Body of pancreas (tissue), 4 donors: ENCODE results near the gene PLXNB2. TPM values are rescaled to one million over a fixed set of nuclear protein-coding genes. Genes with fewer than 3 reads are reported as not detected.

Source experiments
- ATAC-seq: fragments of 150-250 bp; one replicate; pipeline ENCODE4 v1.9.1; 2016
- DNase-seq, 4 donors: peaks; one replicate each; pipeline ENCODE4 v3.0.0-alpha.2; 2019
- H3K27ac ChIP-seq, 4 donors: fragments of 200-600 bp; sonication (generic); 1 replicate in 3 of 4; 2 replicates in 1 of 4; pipeline versions ENCODE4 v1.5.1 to v1.6.1; 2016 to 2019; ENCODE audit warnings: mild to moderate bottlenecking in 1 of 4, mixed read lengths in 1 of 4, moderate library complexity in 1 of 4
- H3K27me3 ChIP-seq, 2 donors: fragments of 200-600 bp; sonication (generic); one replicate each; pipeline ENCODE4 v1.6.0; 2016; ENCODE audit warnings: mild to moderate bottlenecking in 1 of 2
- H3K36me3 ChIP-seq, 2 donors: fragments of 200-600 bp; sonication (generic); replicated peaks in 1 of 2; 2 replicates each; pipeline ENCODE4 v1.5.1; 2016; ENCODE audit warnings: low read depth in 2 of 2; ENCODE audit not compliant: insufficient read depth in 1 of 2
- H3K4me1 ChIP-seq: fragments of 200-600 bp; sonication (generic); one replicate; pipeline ENCODE4 v1.6.0; 2016
- H3K4me3 ChIP-seq, 2 donors: fragments of 200-600 bp; sonication (generic); 1 replicate in 1 of 2; 2 replicates in 1 of 2; pipeline ENCODE4 v1.5.1; 2016 to 2019
- H3K9me3 ChIP-seq, 3 donors: fragments of 200-600 bp; sonication (generic); 1 replicate in 2 of 3; 2 replicates in 1 of 3; pipeline ENCODE4 v1.5.1; 2016
- POLR2A ChIP-seq, 3 donors: fragments of 450-650 bp; IDR thresholded peaks; one replicate each; pipeline ENCODE4 v1.6.1; 2016; ENCODE audit warnings: antibody characterized with exemption in 3 of 3, mild to moderate bottlenecking in 2 of 3
- WGBS, 2 donors: methylation state at CpG; one replicate each; pipeline ENCODE4 v1.1.5; 2017; 5-methylcytosine and 5-hydroxymethylcytosine counted together
- intact Hi-C: fragments of 100-400 bp; cut with DNase I; formaldehyde crosslinking; loops from one replicate; pipeline ENCODE4 v1.15.1; 2023
- total RNA-seq, 2 donors: library from RNA; depleted of rRNA; stranded (reverse); fragments of >200 nt; gene quantifications; one replicate each; pipeline ENCODE4 v1.1.0, GENCODE V29; 2016
- TF ChIP-seq, protein P1 (sequence below), 7 experiments: fragments of 450-650 bp in 4 of 7; fragments of 200-600 bp in 3 of 7; sonication (generic) in 3 of 7; IDR thresholded peaks; one replicate each; pipeline ENCODE4 v1.5.1; 2016 to 2019; ENCODE audit warnings: antibody characterized with exemption in 7 of 7

PLXNB2 gene
- total RNA-seq, 2 donors from 2014 or later: 113 to 140 TPM

DNA sequence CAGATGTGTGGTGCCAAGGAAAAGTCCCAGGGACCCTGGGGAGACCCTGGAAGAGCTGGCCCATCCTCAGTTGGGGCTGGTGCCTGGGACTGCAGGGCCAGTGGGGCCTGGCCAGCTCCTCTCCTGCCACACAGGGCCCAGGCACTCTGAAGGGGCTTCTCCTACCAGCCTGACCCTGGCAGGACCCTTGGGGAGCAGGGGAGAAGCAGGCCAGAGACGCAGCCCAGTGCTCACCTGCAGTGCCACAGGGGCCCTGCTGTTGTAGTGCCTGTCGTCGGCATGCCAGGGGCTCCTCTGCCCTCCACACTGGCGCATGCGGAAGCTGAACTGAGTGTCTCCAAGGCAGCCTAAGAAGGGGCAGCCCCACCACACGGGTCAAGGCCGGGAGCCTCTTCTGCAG is 10.2 kb upstream of the PLXNB2 start:
- no peaks in the 10 kb centered on the region for H3K27me3 ChIP-seq
- H3K4me3 ChIP-seq: no peak overlapping the region
- no peaks in the 10 kb centered on the region for H3K9me3 ChIP-seq
- intact Hi-C loops: no loop called here
- H3K4me1 ChIP-seq: no peaks in the 10 kb centered on the region
- no peaks in the 10 kb centered on the region for H3K36me3 ChIP-seq
- no peak for ATAC-seq
- no peak overlapping the region for H3K27ac ChIP-seq
- no peak for DNase-seq
- WGBS, 2 donors: 80 to 88% methylated on average over 3 to 7 of the region's 7 CpGs
- TF ChIP-seq, protein P1, sequence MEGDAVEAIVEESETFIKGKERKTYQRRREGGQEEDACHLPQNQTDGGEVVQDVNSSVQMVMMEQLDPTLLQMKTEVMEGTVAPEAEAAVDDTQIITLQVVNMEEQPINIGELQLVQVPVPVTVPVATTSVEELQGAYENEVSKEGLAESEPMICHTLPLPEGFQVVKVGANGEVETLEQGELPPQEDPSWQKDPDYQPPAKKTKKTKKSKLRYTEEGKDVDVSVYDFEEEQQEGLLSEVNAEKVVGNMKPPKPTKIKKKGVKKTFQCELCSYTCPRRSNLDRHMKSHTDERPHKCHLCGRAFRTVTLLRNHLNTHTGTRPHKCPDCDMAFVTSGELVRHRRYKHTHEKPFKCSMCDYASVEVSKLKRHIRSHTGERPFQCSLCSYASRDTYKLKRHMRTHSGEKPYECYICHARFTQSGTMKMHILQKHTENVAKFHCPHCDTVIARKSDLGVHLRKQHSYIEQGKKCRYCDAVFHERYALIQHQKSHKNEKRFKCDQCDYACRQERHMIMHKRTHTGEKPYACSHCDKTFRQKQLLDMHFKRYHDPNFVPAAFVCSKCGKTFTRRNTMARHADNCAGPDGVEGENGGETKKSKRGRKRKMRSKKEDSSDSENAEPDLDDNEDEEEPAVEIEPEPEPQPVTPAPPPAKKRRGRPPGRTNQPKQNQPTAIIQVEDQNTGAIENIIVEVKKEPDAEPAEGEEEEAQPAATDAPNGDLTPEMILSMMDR (IDR thresholded peaks at IDR 0.05): no peak
- no peak for TF ChIP-seq POLR2A (IDR thresholded peaks at IDR 0.05)

GRCh38 chr22:50317178-50317577 is 9.7 kb upstream of the PLXNB2 start:
- DNase-seq (no peak), ATAC-seq (no peak)
- Histone ChIP-seq H3K4me1 (no peaks in the 10 kb centered on the region), H3K27ac (no peak overlapping the region), H3K9me3 (no peaks in the 10 kb centered on the region), H3K27me3 (no peaks in the 10 kb centered on the region), H3K36me3 (no peaks in the 10 kb centered on the region), H3K4me3 (no peak overlapping the region)
- intact Hi-C loops: no loop called here
- TF ChIP-seq POLR2A (IDR thresholded peaks at IDR 0.05): no peak
- TF ChIP-seq, protein P1 (IDR thresholded peaks at IDR 0.05): no peak
- 84 to 100% methylated on average over 1 to 9 of the region's 9 CpGs for WGBS, 2 donors

DNA sequence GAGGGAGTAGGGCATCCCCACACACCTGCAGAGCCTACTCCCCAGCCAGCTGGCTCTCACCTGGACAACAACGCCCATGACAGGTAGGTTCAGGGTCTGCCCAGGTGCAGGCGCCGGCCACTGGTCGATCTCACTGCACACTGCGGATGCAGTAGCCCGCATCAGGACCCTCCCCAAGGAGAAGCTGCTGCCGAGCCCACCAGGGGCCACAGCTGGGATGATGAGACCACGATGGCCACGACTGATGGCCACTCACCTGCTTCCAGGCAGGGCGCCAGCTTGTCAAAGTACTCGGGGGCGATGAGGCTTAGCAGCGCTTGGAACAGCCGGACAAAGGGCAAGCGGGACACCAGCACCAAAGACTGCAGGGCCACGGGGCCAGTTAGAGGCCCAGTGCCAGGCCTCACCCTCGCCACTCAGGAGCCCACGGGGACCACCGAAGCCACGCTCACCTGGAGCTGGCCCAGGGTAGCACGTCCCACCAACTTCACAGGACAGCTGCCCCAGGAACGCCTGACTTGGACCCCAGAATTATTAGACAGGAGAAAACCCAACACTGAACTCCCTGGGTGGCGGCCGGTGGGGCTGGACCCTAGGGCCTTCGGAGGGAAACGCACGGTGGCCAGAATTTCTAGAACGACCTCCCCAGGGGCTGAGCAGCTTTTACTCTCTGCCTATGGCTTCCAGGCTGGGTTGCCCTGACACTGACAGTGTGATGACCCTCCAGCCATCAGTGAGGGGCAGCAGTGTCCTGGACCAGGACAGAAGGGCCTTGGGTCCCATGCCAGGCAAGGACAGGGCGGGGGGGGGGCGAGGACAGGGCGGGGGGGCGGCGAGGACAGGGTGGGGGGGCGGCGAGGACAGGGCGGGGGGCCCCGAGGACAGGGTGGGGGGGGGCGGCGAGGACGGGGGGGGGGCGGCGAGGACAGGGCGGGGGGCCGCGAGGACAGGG is 8.9 kb upstream of the PLXNB2 start:
- H3K36me3 ChIP-seq: no peaks in the 10 kb centered on the region
- H3K4me1 ChIP-seq: no peaks in the 10 kb centered on the region
- TF ChIP-seq, protein P1 (IDR thresholded peaks at IDR 0.05): no peak
- no peak for TF ChIP-seq POLR2A (IDR thresholded peaks at IDR 0.05)
- intact Hi-C loops: no loop called here
- 76 to 90% methylated on average over 7 to 25 of the region's 45 CpGs for WGBS, 2 donors
- no peaks in the 10 kb centered on the region for H3K27me3 ChIP-seq
- H3K9me3 ChIP-seq: no peaks in the 10 kb centered on the region
- H3K4me3 ChIP-seq: no peak overlapping the region
- ATAC-seq (no peak), DNase-seq (no peak)
- H3K27ac ChIP-seq: no peak overlapping the region

GRCh38 chr22:50315289-50316113 is 8.1 kb upstream of the PLXNB2 start:
- DNase-seq: no peak
- Histone ChIP-seq H3K27me3 (no peaks in the 10 kb centered on the region), H3K4me1 (no peaks in the 10 kb centered on the region), H3K9me3 (no peaks in the 10 kb centered on the region), H3K4me3 (no peak overlapping the region), H3K27ac (no peak overlapping the region), H3K36me3 (no peaks in the 10 kb centered on the region)
- no peak for ATAC-seq
- WGBS, 2 donors: 86 to 93% methylated on average over 8 to 17 of the region's 18 CpGs
- intact Hi-C loops: no loop called here
- no peak for TF ChIP-seq POLR2A (IDR thresholded peaks at IDR 0.05)
- TF ChIP-seq, protein P1 (IDR thresholded peaks at IDR 0.05): no peak
